ENCODE data around the gene SKIC3.

SKIC3 gene

DNA sequence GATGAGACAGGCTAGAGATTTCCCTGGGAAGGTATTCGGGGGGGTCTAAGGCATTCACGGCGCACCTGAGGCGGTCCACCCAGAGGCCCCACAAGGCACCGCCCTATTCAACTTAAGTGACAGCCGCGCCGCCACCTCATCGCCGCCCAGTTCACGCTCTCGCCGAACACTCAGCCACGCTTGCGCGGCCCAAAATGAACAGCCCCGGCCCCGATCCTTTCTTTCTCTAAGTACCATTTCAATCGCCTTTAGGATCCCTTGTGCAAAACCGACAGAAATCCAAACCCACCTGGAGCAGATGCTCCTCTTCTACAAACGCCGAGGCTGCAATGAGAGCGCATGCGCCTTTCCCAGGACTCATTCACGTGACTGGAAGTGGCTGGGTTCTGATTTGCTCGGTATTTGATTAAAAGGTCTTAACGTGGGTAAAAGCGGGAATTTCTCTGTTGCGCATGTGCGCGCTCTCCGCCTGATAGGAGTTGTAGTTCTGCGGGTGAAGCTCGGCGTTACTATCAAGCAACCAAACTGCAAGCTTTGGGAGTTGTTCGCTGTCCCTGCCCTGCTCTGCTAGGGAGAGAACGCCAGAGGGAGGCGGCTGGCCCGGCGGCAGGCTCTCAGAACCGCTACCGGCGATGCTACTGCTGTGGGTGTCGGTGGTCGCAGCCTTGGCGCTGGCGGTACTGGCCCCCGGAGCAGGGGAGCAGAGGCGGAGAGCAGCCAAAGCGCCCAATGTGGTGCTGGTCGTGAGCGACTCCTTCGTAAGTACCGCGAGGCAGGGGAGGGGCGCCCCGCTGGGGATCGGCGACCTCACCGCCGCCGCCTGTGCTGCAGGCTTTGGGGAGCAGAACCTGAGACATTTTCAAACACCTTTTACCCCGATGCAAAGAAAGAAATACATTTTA, at the start of gene SKIC3, which contains the start of gene ARSK:
Gene SKIC3, minus strand, starts transcription at position 331 of the 902 bp plus-strand sequence. CDS start 7,827 bp downstream, outside the sequence.
Gene ARSK, plus strand, starts transcription at position 455 of the 902 bp plus-strand sequence. Its CDS starts 178 bp downstream, at position 633.
- peak; percentile 98 for DNase-seq

DNA sequence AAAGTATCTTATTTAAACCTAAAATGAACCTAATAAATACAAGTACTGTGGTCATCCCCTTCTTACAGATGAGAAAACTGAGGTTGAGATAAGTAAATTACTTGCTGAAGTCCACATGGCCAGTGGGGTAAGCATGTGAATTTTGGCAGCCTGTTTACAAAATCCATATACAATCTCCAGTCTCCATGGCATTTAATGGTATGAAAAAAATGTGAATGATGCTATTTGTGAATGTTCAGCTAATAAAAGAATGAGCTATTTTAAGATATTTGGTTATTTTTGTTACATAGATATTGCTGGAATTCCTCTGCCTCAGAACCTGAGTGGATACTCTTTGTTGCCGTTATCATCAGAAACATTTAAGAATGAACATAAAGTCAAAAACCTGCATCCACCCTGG, 45.8 kb upstream of the SKIC3 start:
- no peak for DNase-seq

DNA sequence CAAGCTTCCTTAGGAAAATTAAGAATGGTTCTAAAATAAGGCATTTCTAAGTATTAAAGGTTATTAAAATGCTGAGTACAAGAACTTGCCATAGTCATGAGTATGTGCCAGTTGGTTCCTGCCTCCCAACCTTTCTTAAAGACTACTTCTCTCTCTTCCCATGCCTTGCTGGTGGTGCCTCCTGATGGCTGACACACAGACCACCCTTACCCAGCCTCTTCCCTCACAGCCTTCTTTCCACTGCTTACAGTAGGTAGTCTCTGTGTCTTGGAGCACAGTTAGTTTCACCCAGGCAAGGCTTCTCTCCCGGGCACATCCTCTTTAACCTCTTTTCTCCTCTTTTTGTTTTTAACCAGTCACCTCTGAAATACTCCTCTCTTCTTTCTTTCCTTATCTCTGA, 44.5 kb upstream of the SKIC3 start:
- DNase-seq = no peak

DNA sequence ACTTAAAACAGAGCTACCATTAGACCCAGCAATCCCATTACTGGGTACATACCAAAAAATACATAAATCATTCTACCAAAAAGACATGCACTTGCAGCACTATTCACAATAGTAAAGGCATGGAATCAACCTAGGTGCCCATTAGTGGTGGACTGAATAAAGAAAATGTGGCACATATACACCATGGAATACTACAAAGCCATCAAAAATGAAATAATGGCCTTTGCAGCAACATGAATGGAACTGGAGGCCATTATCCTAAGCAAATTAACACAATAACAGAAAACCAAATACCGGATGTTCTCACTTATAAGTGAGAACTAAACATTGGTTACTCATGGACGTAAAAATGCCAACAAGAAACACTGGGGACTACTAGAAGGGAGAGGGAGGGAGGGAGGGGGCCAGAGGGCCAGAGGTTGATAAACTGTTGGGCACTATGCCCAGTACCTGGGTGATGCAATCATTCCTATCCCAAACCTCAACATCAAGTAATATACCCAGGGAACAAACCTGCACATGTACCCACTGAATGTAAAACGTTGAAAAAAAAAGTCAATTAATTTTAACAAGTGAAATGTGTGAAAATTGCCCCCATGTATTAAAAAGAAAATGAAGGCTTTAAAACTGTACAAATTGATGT, 40.6 kb upstream of the SKIC3 start:
- DNase-seq = peak; percentile 20

DNA sequence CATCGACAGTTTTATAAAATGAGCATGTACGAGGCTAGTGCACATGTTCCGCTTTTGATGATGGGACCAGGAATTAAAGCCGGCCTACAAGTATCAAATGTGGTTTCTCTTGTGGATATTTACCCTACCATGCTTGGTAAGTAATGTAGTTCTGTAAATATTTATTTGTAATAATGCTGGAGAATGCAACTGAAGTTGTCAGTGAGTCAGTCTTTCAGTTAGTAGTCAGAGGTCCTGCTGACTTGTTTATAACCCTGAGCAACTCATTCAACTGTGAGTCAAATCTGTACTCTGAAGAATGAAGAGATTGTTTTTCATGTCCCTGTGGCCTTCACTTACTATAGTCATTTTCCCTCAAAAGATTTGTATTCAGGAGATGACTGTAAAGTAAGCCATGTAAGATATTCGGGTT, 36.7 kb upstream of the SKIC3 start:
- peak; percentile 59 for DNase-seq

DNA sequence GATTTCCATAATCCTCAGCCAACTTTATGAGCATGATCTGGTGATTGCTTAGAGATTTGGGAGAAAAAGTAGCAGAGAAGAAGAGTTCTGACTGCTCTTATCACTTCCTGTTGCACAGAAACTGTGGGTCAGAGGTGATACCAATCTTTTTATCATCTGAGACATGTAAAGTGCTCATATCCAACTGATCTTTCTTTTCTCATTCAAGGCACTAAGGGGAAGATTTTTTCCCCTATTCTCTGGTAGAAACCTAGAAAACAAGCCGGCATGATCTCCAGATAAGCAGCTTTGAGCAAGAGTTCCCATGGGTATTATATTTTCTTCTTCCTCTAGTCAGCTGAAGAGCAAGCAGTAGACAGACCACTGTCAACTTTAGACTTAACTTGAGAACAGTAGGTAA, 36.1 kb upstream of the SKIC3 start:
- no peak for DNase-seq

DNA sequence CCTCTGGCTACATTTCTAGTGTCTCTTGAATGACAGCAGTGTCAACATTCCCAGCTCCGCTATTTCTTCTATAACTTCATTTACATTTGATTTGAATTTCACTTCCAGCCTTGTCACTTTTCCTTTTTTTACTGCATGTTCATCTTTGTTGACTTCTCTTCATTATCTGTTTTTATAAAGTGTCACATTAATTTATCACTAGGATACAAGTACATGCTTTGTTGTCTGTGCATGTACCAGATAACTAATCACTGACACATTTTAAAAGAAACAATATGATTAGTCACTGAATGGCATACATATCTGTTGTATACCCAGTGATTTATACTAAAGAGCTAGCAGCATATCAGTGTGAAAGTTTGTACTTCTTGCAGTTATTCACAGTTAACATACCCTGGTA, 29.2 kb upstream of the SKIC3 start:
- DNase-seq = no peak

DNA sequence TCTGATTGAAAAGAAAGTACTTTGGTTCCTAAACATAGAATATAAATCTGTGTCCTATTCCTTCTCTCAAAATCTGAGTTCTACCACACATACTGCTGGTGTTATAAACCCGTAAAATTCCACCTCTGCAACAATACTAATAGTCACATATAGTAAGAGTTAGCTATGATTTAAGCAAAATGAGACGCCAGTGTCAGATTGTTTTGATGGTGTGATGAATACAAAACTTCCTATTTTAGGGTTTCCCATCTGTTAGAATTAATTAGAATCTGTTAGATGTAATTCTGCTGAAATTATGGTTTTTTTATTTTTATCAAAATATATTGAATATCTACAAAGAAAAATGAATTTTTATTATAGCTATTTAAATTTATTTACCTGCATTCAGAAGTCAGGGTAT, 26.8 kb upstream of the SKIC3 start:
- DNase-seq = no peak

DNA sequence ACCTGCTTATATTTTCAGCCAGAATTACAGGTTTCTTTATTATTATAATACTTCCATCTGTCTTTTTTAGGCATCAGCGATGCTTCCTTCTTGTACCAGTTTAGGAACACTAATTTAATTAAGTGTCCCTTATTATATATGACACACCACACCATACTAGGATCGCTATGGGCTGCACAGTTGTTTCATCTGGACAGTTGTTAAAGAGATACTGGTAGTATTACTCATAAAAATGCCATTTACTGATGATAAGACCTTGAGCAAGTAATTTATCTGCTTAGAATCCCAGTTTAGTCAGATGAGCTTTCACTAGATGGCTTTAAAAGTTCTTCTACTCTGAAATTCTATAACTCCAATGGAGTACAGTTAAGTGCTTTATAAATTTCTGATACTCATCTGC, 17.2 kb upstream of the SKIC3 start:
- no peak for DNase-seq

DNA sequence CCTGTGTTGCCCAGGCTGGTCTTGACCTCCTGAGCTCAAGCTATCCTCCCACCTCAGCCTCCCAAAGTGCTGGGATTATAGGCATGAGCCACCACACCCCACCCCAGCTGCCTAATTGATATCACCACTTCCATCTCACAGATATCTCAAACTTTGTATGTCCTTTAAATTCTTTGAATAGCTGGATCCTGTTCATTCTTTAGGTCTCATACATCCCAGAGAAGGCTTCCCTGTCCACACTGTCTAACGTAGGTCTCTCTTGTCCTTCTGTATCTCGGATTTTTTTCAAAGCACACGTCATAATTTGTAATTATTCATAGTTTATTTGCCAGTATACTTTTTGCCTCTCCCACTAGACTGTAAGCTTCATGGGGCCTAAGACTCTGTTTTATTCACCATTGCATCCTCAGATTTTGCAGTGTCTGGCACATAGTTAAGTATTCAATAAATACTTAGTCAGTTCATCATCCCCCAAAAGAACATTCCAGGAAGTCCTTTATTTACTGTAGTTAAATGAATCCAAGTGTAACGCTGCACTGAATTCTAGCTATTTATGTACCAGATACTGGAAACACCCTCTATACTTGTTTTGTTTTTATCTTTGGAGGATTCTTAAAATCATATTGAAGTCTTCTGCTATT, 10.6 kb upstream of the SKIC3 start:
- no peak for DNase-seq

DNA sequence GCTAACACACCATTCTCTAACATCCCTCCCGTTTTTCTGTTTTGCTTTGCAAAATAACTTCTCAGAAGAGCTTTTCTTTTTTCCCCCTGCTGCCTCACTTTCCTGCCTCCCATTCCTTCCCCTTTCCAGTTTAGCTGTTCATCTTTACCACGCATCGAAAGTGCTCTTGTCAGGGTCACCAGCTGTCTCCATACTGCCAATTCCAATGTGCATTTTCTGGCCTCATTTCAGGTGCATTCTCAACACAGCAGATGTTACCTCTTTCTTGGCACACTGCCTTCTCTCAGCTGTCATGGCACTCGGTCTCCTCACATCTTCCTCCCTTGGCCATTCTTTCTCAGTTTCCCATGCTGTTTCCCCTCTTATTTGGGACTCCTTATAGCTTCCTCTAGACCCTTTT, 9.7 kb upstream of the SKIC3 start:
- no peak for DNase-seq

DNA sequence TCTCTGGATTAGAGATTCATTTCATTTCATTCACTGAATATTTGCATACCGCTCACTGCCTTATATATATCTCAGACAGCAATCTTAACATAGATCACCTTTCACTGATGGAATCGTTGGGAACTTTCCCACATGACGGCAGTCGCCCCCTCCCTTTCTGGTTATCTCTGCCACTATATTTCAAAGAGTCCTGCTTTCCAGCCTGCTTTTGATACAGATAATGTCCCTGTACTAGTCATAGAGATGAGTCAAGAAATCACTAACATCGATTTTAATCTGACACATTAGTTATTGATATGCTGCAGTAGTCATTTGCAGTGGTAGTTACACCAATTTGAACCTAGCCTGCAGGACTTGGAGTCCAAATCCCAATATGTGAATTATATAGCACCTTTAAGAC, 8.6 kb upstream of the SKIC3 start:
- DNase-seq = no peak

DNA sequence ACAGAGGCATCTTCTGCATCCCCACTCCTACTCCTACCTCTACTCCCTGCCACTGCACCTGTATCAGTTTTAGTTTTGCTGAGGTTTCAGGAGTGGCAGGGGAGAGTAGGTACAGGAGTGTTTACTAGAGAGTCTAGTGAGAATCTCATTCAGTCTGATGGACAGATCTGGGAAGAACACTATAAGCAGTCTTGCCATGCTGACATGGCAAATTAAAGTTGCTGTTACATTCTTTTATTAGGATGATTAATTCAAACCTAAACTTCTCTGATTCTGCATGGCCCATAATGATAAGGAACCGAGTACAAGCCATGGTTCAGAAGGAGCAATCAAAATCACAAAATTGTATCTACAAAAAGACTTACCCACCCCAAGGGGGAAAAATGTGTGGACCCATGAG, 7.5 kb upstream of the SKIC3 start:
- no peak for DNase-seq

DNA sequence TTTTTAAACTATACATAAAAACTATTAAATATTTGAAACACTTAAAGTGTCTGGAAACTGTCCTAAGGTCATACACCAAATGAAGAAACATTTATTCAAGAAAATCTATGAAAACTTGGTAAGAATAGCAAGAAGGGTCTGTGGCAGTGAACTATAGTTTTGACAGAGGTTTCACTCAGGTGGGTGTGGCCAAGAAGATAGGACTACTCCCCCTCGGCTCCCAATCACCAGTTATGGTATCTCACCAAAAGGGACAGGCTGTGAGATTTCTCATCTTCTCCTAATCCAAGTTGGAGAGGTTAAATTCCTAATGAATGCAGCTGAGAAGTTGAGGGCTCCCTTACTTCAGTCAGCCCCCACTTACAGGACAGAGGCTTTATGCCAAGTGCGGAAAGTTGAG, 3.1 kb upstream of the SKIC3 start:
- DNase-seq = no peak

DNA sequence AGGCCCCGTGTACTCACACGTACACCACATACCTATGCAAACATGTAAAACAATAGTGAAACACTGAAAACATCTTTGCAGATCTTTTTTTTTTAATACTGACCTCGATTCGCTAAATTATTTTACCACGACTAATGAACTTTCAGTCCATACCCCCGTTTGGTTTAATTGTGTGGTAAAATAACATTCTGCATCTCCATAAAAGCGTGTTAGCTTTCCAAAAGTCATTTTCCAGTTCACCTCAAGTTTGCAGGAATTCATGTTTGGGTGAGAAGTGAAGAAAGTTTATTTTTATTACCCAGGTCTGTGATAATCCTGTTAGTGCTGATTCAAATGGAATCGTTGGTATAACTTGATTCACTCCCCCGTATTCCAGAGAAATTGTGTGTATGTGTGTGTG, 776 bp upstream of the SKIC3 start:
- no peak for DNase-seq

DNA sequence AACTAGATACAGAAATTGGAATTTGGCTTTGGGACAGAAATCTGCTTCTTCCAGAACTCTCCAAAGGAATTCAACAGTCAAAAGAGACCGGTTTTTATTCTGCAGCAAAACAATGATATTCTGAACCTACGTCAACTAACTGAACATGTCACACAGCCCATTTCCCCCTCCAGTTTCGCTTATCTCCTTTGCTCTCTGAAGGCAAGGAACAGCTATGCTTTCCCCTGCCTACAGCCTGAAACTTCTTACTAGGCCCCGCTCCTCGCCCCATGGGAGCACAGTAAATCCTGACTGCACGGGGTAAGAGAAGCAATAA, 488 bp downstream of the SKIC3 start:
- DNase-seq = no peak

DNA sequence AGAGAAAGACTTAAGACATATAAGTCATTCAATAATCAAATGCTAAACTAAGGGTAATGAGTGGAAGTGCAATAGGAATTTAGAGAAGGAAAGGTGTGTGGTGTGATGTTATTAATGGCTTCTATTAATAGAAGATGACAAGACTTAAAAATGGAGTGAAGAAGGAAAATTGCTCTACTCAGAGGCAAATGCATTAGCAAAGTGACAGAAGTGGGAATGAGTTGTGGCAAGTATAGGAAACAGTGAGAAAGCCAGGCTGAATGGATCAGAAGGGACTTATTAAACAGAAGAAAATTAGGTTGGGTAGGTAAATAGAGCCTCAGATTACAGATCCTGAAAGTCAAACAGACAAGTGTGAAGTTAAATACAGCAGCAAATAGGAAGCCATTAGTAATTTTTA, 5.7 kb downstream of the SKIC3 start:
- no peak for DNase-seq

DNA sequence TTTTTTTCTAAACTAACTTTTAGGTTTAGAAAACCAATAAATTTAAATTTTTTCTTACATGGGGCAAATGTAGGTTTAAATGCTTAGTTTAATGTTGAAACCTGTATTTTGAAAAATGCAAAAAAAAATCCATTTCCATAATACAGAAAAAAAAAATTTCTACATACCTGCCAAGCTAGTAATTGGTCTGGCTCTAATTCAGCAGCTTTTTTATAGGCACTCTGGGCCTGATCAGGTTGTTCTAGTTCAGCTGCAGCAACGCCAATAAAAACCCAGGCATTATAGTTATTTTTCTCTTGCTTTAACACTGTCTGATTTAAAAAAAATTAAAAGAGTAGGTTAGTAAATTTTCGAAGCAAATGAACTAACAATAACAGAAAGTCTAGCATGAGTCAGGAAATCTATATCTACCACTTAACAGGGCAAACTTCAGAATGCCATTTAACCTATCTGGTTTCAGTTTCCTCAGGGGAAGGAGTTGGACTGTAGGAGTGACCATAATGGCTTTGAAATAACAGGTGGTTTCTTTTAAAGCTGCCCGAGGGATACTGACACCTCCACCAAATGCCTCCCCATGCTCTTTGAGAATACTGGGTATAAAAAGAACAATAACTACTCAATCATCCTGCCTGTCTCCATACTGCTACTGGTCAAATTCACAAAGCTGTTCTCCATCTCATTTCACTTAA, 11.6 kb downstream of the SKIC3 start:
- no peak for DNase-seq

DNA sequence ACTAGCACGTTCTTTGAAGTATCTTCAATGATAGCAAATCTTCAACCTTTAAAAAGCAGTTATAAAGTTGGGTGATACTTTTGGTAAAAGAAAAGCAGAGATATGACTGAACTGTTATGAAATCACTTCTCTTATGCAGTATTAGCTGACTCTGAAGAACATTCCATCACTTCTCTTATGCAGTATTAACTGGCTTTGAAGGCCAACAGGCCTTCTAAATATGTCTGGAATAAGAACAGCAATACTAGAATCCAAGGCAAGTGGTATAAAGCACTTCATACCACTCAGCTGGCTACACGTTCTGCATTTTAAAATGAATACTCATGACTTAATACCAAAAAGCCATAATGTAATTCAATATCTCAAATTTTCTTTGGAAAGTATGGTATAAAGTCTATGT, 17.3 kb downstream of the SKIC3 start:
- DNase-seq = no peak

DNA sequence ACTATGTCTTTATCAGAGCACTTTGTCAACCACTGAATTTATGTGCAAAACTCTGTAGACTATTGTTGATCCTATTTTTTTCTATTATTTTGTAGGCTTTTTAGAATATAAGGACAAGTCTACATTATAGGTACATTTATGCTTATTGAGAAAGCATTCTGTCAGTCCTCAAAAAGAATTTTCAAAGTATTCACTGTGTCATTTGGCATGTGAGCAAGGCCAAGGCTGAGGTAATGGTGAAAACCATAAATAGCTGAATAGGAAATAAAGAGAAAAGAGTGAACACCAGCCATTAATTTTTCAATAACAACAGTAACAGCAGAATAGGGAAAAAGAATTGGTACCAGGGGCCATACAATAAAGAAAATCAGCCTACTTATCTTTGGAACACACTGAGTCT, 21.0 kb downstream of the SKIC3 start:
- no peak for DNase-seq

DNA sequence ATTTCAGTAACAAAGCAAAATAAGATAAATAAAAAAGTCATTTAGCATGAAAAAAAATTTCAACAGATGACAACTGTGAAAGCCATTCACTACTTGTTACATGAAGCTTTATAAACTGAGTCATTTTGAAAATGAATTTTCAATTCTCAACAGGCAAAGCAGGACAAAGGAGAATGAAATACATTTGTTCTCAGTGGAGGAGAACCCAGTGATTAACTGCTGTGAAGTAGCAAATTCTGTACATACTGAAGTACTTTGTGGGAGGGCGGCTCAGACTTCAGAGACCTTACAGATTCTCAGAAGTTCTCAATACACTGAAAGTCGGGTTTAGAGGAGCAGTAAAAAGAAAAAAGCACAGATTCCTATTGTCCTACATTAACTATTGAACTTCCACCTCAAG, 21.7 kb downstream of the SKIC3 start:
- no peak for DNase-seq

DNA sequence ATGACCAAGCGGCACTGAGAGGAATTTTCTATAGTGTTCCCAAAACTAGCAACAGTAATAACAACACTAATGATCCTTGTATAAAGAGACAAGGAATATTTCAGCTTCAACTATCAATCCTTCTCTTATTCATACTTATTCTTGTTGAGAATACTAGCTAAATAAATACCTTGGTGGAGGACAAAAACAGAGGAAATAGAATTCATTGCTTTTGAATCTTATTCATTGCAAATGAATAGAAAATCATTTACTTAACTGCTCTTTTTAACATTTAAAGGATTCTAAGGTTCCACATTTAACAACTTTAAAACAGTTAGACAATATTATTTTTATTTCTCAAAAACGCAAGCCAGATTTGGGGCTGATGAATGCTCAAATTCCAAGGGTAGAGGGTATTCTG, 22.4 kb downstream of the SKIC3 start:
- DNase-seq = no peak

DNA sequence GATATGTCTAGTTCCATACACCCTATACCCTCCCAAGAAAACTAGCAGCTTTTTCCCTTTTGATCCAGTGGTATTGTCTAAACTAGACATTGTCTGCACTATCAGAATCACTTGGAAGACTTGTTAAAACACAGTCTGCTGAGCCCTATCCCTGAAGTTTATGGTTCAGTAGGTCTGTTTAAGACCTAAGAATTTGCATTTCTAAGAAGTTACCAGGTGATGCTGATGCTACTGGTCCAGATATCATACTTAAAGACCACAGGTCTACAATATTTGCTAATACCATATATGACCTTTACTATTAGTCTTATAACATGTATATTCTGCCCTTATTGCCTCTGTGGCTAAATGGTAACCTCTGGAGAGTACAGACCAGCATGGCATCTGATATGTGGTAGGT, 23.3 kb downstream of the SKIC3 start:
- DNase-seq = no peak

DNA sequence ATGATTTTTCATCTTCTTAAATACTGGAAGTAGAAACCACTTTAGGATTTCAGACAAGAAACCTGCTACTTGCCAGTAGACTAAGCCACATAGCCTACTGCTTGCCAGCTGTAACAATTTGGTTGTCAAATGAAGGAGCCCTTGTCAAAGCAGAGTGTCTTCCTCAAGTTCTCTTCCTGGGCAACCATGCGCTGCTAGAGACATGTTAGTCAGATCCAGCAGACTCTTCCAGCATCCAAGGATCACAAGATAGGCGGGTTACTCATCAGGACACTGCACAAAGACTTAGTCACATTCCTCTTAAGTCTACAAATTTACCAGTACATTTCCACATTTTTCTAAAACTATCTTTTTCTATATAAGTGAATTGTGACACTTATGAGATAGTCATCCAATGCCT, 24.4 kb downstream of the SKIC3 start:
- peak; percentile 23 for DNase-seq
